Measurements from ENCODE around the gene KNG1.
A peak's percentile ranks its signal among the peaks of the same experiment; 100 is the strongest.

The KNG1 gene

DNA sequence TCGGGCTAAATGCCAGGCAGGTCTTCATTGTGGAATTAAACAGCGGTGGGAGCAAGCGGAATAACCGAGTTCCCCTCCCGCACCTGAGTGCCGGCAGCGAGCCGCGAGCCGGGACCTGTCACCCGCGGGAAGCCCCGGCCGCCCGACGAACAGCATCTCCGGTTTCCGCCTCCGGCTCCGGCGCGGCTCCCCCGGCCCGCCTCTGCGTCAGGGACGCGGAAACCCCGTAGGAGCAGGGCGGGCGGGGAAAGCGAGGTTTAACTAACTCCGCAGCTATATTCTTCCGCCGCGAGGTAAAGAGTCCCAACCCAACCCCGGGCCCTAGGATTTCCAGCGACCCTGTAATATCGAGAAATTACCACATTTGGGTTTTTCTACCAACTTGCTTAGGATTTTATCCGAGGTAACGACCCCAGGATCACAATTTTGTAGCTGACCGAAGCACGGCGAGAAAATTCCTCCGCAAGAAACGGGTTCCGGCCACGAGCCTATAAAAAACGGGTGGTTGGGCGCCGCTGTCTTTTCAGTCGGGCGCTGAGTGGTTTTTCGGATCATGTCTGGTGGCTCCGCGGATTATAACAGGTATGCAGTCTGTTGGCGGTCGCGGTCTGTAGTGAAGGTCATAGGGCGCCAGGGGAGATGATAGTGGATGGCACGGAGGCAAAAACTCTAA lies 66.0 kb downstream of the KNG1 start, which contains the start of gene EIF4A2:
Gene EIF4A2, plus strand, starts transcription at position 520 of the 673 bp plus-strand sequence. Its CDS starts 34 bp downstream, at position 554.
- DNase-seq (ENCODE audit: insufficient read length): peak; percentile 77

DNA sequence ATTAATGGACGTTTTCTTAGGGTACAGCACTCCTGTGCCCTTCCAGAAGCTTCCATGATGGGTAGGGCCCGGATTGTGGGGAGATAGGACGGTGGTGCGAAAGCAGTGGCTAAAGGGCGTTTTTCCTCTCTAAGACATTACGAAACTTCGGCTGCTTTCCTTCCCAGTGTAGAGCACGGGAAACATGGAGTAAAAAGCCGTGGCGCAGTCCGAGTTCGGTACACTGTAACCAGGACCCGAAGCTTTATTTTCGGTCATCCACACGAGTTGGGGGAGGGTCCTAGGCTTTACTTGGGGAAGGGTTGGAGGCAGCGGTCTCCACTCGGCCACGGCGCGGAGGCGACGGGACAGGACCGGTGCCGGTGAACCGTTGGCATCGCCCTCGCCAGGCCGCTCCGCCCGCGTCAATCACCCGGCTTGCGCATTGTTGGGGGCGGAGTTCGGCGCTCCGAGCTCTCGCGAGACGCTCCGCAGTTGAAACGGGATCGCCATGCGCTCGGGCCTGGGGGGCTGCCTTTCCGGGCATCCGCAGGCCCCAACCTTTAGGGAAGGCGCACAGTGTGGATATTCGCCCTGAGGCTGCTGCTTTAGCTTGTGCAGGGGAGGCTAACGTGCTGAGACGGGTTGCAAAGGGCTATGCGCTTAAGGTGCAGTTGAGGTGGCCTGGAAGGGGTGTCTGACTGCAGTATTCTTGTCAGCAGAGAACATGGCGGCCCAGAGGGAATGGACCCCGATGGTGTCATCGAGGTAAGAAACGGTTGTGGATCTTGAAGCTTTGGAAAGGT lies 66.8 kb downstream of the KNG1 start:
- DNase-seq (ENCODE audit: insufficient read length): peak; percentile 58
- FAIRE-seq: peak; percentile 57
- TF ChIP-seq POLR2AphosphoS5 (IDR thresholded peaks at IDR 0.05; ENCODE audit: low read depth, low read length): peak; percentile 74
- TF ChIP-seq TAF1 (IDR thresholded peaks at IDR 0.05; ENCODE audit: borderline replicate concordance, low read depth, low read length): no peak
- 0 out of 2 replicates have a peak, but pooled peaks have one; percentile 29 for TF ChIP-seq POLR2A (IDR thresholded peaks at IDR 0.05; ENCODE audit: low read depth, low read length)

More for the DNA sequence above, 66.0 kb downstream of the KNG1 start, which contains the start of gene EIF4A2:
- peak; percentile 86 for FAIRE-seq
- TF ChIP-seq POLR2A (IDR thresholded peaks at IDR 0.05; ENCODE audit: low read depth, low read length) (peak; percentile 100), TAF1 (IDR thresholded peaks at IDR 0.05; ENCODE audit: borderline replicate concordance, low read depth, low read length) (peak; percentile 100), POLR2AphosphoS5 (IDR thresholded peaks at IDR 0.05; ENCODE audit: low read depth, low read length) (peak; percentile 100)

DNA sequence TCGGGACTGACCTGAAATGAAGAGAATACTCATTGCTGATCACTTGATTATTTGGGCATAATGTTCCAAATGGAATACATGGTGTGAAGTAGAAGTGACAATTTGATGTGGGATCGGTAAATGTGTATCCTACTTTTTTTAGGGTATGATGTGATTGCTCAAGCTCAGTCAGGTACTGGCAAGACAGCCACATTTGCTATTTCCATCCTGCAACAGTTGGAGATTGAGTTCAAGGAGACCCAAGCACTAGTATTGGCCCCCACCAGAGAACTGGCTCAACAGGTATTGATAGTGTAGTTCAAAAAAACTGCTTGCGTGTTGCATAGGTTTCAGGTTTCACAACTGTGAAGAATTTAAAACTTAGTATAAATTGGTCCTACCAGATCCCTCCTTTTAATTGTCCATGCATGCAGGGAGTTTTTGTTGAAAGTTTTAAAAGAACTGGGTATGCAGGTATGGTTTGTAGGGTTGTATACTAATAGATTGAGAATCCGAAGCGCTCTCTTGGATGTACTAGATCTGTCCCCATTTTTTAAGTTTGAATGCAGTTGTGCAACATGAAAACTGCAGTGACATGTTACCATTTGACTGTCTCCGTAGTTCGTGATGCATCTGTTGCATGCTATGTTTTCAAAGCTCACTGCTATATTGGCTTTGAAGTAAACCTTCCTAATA lies 67.8 kb downstream of the KNG1 start:
- TF ChIP-seq TAF1 (IDR thresholded peaks at IDR 0.05; ENCODE audit: borderline replicate concordance, low read depth, low read length) (no peak), POLR2A (IDR thresholded peaks at IDR 0.05; ENCODE audit: low read depth, low read length) (peak; percentile 26; the same call in 1 of the 2 replicates)
- FAIRE-seq (no peak), DNase-seq (ENCODE audit: insufficient read length) (no peak)

DNA sequence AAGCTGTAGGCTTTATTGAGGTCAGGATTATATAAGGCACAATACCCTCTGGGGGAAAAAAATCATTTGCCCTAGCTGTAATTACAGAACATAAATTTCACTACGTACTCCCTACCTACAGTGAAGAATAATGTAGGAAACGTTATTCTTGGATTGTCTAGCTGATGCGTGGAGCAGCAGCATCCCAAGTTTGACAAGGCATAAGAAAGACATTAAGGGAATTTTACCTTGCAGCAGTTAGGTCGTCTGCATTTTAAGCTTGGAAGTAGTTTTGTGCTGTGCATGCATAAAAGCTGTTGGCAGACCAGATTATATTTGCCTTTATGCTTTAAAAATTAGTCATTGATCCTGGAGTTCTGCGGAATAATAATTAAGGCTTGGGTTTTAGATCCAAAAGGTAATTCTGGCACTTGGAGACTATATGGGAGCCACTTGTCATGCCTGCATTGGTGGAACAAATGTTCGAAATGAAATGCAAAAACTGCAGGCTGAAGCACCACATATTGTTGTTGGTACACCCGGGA lies 68.4 kb downstream of the KNG1 start:
- TF ChIP-seq POLR2A (IDR thresholded peaks at IDR 0.05; ENCODE audit: low read depth, low read length): no peak
- no peak for TF ChIP-seq TAF1 (IDR thresholded peaks at IDR 0.05; ENCODE audit: borderline replicate concordance, low read depth, low read length)
- TF ChIP-seq POLR2AphosphoS5 (IDR thresholded peaks at IDR 0.05; ENCODE audit: low read depth, low read length): no peak
- DNase-seq (ENCODE audit: insufficient read length) (no peak), FAIRE-seq (no peak)

DNA sequence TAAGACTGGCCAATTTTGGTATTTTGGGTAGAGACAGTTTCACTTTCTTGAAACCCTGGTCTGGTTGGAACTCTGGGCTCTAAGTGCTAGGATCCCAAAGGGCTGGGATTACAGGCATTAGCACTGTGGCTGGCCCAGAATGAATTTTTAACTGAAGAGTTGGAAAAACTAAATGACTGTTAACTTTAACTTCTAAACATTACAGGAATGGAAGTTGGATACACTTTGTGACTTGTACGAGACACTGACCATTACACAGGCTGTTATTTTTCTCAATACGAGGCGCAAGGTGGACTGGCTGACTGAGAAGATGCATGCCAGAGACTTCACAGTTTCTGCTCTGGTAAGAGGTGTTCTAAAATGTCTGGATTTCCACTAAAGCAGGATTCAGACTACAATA lies 69.8 kb downstream of the KNG1 start:
- FAIRE-seq: no peak
- DNase-seq (ENCODE audit: insufficient read length): no peak
- TF ChIP-seq TAF1 (IDR thresholded peaks at IDR 0.05; ENCODE audit: borderline replicate concordance, low read depth, low read length) (no peak), POLR2AphosphoS5 (IDR thresholded peaks at IDR 0.05; ENCODE audit: low read depth, low read length) (no peak; the same call in 1 of the 2 replicates), POLR2A (IDR thresholded peaks at IDR 0.05; ENCODE audit: low read depth, low read length) (no peak)

DNA sequence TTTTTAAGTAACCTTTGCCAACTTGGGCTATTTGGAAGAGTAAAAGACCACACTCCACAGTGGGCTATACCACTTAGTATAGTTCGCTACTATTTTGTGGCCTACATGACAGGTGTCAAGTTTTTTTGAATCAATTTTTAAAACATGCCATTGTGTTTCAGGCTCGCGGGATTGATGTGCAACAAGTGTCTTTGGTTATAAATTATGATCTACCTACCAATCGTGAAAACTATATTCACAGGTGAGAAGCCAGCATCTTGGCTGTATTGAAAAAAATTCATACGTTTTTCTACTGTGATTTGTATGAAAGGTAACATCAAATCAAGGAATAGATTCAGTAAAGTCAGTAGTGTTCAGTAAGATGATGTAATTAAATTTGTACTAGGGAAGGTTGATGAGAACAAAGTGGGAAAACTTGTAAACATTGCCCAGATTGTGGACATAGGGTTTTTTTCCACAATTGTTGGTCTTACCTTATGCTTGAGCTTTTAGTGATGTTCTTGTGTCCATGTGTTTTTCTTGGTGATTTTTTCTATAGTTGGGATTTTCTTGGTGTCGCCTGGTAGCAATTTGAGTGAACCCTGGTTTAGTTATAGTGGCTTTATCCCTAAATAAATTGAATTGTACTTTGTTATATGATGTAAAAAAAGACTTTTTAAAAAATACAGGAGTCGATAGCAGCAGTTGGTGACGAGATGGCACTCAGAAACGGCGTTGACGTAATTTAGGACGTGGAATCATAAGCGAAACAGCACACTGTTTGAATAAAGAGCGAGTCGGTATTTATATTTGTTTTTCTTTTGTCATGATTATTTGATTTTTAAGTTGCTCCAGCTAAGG lies 70.7 kb downstream of the KNG1 start:
- FAIRE-seq: no peak
- TF ChIP-seq POLR2AphosphoS5 (IDR thresholded peaks at IDR 0.05; ENCODE audit: low read depth, low read length) (0 out of 2 replicates have a peak, but pooled peaks have one; percentile 1), TAF1 (IDR thresholded peaks at IDR 0.05; ENCODE audit: borderline replicate concordance, low read depth, low read length) (no peak), POLR2A (IDR thresholded peaks at IDR 0.05; ENCODE audit: low read depth, low read length) (peak; percentile 41)
- DNase-seq (ENCODE audit: insufficient read length): no peak

DNA sequence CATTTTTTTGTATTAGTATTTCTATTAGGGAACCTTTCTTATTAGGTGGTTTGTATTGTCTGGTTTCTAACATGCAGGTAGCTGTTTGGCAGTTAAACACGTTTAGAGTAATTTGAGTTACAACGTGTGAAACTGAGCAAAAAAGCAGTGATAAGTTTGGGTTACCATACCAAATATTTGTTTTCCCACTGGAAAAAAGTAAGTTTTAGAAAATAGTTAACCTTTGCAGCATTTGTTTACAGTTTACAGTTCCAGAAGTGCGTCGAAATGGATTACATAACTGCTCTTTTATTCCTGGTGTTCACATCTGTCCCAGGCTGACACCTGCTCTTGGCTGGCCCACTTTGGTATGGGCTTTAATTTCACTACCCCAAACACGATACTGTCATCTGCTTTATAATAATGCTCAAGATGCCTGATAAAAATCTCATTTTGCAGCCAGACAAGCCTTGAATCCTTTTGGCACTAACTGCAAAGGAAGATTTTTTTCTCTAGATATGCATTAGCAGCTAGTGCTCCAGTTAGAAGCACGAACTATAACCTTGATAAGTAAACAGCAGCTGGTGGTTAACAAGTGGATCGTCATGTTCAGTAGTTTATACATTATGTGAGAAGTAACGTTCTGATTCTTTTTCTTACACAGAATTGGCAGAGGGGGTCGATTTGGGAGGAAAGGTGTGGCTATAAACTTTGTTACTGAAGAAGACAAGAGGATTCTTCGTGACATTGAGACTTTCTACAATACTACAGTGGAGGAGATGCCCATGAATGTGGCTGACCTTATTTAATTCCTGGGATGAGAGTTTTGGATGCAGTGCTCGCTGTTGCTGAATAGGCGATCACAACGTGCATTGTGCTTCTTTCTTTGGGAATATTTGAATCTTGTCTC lies 71.6 kb downstream of the KNG1 start:
- DNase-seq (ENCODE audit: insufficient read length) (no peak), FAIRE-seq (no peak)
- peak; percentile 31; the same call in 1 of the 2 replicates for TF ChIP-seq POLR2A (IDR thresholded peaks at IDR 0.05; ENCODE audit: low read depth, low read length)
- no peak; the same call in 1 of the 2 replicates for TF ChIP-seq POLR2AphosphoS5 (IDR thresholded peaks at IDR 0.05; ENCODE audit: low read depth, low read length)

DNA sequence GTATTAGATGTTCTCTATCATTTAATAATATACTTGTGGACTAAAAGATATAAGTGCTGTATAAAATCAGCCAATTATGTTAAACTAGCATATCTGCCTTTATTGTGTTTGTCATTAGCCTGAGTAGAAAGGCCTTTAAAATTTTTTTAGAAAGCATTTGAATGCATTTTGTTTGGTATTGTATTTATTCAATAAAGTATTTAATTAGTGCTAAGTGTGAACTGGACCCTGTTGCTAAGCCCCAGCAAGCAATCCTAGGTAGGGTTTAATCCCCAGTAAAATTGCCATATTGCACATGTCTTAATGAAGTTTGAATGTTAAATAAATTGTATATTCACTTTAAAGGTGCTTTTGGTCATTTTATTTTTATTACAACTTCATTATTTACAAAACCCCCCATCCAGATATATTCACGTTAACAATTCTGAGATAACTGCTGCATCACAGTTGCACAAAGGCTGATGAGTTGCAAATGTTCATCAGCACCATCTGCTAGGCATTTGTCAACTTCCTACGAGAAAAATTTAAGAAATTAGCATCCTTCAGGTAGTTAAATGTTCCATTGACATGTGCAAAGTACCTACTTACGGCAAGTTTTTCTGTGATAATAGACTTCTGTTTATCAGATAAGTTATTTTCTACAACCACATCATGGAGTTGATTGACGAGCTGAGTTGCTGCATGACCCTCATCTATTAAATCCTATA lies 72.5 kb downstream of the KNG1 start:
- TF ChIP-seq TAF1 (IDR thresholded peaks at IDR 0.05; ENCODE audit: borderline replicate concordance, low read depth, low read length) (no peak), POLR2AphosphoS5 (IDR thresholded peaks at IDR 0.05; ENCODE audit: low read depth, low read length) (no peak), POLR2A (IDR thresholded peaks at IDR 0.05; ENCODE audit: low read depth, low read length) (no peak; the same call in 1 of the 2 replicates)
- FAIRE-seq: no peak
- DNase-seq (ENCODE audit: insufficient read length): no peak

DNA sequence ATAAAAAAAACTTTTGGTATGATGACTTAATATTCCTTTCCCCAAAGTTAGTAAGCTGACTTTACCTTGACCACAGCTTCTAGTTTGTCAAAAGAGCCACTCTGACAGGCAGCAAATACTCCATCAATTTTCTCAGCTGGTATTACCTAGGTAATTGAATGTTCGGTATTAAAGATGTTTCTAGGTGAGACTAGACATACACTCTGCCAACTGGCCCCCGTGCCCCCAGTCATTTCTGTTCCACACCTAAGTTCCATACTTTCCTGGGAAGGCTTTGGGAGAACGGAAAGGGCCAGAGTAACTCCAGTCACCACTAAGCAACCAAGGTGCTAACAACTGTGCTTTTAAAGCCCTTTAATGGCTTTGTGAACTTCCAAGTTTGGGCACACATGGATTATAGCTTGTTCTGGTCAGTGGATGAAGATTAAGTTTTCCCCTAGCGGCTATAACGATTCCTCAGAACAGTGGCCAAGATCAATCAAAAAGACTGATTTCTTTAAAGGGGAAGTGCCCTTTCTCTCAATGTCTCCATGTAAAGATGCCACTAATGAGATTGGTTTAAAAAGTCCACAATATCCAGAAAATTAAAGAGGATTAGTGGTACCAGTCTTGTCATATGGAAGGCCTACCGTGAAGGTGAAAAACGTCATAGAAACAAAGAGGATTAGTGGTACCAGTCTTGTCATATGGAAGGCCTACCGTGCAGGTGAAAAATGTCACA lies 73.3 kb downstream of the KNG1 start:
- DNase-seq (ENCODE audit: insufficient read length): no peak
- peak; percentile 17 for FAIRE-seq
- TF ChIP-seq TAF1 (IDR thresholded peaks at IDR 0.05; ENCODE audit: borderline replicate concordance, low read depth, low read length) (0 out of 2 replicates have a peak, but pooled peaks have one; percentile 34), POLR2A (IDR thresholded peaks at IDR 0.05; ENCODE audit: low read depth, low read length) (peak; percentile 93), POLR2AphosphoS5 (IDR thresholded peaks at IDR 0.05; ENCODE audit: low read depth, low read length) (peak; percentile 97)
